GM12875 (cell line): ENCODE measurements around the gene PDE4D.
"Not testable (repeated sequence)": the region's sequence is repeated elsewhere in the genome, so short reads cannot be mapped to it uniquely, and the experiment has no call there.

ENCODE experiments used
- H3K4me3 ChIP-seq: one replicate; pipeline ENCODE4 v1.5.1; 2011; ENCODE audit warnings: low read depth, low read length, control low read depth
- CTCF ChIP-seq: IDR thresholded peaks from 2 replicates; pipeline ENCODE4 v1.5.1; 2011; ENCODE audit warnings: low read depth, mild to moderate bottlenecking, control low read depth, inconsistent platforms, low read length, moderate library complexity, borderline replicate concordance; ENCODE audit not compliant: insufficient read depth

The PDE4D gene

DNA sequence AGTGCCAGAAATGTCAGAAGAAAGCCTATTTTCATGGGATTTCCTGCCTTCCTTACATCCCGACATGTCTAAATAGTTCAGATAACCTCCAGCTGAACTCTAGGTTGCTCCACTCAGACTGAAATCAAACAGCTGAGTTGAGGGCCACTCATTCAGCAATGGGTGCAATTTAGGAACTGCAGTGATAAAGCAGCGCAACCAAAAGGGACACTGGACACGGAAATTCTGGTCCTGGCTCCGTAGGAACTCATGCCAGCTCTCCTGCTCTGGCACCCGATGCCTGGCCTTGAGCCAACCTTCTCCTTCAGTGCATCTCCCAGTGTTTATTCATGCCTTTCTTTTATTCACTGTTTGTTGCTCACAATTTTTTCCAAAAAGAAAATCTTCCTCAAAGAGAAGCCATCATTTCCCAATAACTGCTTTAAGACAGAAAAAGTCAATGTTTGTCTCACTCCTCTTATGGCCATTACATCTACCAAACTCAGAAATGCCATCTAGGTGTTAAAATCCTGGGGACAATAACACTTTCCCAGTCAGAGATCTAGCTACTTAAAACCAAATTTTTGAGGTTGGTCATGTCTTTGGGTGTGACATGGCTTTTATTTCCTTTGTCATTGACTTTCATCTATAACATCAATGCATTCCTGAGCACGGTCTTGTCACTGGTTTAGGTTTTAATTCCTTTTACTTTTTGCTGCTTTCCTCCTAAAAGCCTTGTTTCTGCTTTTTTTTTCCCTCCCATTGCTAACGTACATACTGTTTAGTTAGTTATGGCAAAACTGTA is 126.9 kb downstream of the PDE4D start:
- TF ChIP-seq CTCF = no peak
- H3K4me3 ChIP-seq = no peak overlapping the region

DNA sequence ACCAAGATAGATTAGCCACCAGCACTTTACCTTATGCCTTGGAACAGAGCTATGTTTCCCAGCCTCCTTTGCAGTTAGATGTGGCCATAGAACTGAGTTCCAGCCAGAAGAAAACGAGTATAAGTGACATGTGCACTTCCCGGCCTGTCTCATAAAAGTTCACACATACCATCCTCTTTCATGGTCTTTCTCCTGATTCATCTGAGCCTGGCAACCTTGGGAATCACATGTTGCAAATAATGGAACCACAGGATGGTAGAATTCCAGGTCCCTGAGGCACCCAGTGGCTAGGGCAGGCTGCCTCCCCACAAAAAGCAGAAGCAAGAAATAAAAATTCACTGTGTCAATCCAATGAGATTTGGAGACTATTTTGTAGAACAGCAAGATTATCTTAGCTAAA is 128.1 kb downstream of the PDE4D start:
- TF ChIP-seq CTCF = no peak
- no peak overlapping the region for H3K4me3 ChIP-seq

- TF ChIP-seq CTCF = no peak
- no peak overlapping the region for H3K4me3 ChIP-seq
Measured at GRCh38 chr5:59764361-59764760, 129.2 kb downstream of the PDE4D start.

DNA sequence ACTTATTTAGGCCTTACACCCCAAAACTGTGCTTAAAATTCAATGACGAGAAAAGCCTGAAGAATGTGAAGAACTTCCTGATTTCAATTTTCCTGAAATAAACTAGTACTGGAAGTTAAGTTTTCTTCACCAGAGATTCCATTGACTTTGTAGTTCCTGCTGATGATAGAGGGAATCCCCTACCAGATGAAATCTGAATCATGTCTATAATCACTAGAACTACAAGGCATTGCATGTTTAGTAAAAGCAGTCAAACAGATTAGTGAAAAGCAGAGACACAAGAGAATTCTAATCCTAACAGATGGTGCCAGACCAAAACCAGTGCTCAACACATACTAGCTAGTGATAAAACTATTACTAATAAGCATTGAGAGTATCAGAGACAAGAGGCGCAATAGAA is 130.0 kb downstream of the PDE4D start:
- TF ChIP-seq CTCF = no peak
- H3K4me3 ChIP-seq = no peak overlapping the region

- H3K4me3 ChIP-seq = not testable (repeated sequence)
Measured at GRCh38 chr5:59762232-59762631, 131.3 kb downstream of the PDE4D start.

DNA sequence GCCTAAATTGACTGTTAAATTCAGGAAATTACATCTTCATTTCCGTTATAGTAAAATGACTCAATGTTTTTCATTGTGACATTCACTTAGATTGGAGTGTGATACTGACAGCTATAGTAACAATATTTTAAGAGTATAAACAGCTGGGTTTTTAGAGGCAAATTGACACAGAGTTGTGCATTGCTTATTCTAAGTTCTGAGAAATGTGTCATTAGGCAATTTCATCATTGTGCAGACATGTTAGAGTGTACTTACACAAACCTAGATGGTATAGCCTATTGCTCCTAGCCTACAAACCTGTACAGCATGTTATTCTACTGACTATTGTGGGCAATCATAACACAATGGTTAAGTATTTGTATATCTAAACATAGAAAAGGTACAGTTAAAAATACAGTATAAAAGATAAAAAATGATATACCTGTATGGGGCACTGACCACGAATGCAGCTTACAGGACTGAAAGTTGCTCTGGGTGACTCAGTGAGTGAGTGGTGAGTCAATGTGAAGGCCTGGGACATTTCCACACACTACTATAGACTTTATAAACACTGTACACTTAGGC is 132.7 kb downstream of the PDE4D start:
- no peak overlapping the region for H3K4me3 ChIP-seq
- TF ChIP-seq CTCF = no peak

DNA sequence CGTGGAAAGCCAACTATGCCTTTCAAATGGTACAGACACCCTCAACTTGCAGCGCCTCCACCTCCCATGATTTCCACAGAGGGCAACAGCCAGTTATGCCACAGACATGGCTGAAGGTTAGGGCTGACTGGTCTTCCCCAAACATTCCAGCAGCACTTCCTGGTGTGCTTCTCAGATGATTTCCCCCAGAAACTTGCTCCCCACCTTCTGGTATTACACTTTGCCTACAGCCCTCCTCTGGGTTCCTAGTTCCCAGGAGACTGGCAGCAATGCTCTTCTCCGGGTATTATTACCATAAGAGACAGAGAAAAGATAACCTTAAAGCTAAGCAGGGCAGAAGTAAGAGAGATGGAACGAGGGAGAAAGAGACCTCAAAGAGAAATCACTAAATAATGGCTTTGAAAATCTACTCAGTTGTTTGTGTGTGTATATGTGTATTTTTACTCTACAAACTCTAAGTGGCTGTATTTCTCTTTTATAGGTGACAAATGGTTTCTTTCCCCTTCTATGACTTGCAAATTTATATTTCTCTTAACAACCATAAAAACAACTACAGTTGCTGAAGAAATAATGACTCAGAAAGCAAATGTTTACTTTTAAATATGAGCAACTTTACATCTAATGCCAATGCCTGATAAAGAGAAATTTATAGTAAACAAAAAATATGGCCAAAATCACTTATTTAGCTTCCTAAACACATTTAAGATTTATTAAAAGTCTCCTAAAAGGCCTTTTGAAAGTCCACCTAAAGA is 133.8 kb downstream of the PDE4D start:
- no peak overlapping the region for H3K4me3 ChIP-seq
- TF ChIP-seq CTCF = no peak
